NCI-H345 treated with DMSO at 0.1 percent for 48 hours (cell line): ENCODE measurements around the gene MBNL1.
"Not testable (repeated sequence)": the region's sequence is repeated elsewhere in the genome, so short reads cannot be mapped to it uniquely, and the experiment has no call there.

Source experiments
- DNase-seq: peaks from one replicate; lab custom pipeline; 2025; ENCODE audit not compliant: unreplicated experiment; lab: John Stamatoyannopoulos, UW

The MBNL1 gene

GRCh38 chr3:152436707-152437590 is 168.2 kb downstream of the MBNL1 start:
- DNase-seq, result no peak

DNA sequence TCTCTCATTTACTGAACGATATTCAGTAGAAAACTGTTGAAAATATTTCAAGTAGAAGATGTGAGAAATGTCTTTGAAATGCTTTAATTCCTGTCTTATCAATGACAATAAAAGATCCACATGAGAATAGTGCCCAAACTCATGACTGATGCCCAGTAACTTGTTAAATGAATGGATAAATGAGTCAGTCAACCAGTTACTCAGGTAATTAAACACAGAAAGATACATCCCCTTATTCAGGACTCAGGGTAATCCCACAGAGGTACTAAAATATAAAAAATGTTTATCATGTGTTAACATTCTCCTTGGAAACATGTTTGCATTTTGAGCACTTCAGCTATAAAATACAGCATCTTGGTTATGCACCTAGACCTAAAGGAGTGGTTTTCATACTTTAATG is 169.5 kb downstream of the MBNL1 start:
- DNase-seq, result no peak

DNA sequence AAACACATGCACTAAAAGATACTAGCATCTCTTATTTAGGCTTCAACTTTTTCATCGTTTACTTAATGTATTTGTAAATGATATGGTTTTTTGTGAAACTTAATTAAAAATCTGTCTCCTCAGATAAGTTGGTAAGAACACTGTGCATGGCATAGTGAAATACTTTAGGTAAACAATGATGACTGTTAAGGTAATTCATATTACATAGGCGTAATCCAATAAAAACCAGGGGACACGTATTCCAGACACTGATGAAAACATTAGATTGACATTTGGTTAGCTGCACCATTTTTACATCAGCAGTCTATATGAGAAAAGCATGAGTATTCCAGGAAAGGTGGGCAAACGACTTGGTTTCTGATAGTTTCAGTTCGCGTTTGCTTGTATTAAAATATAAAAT is 170.0 kb downstream of the MBNL1 start:
- DNase-seq, result no peak

GRCh38 chr3:152440243-152440642 is 171.5 kb downstream of the MBNL1 start:
- DNase-seq, result not testable (repeated sequence)

GRCh38 chr3:152443212-152444023 is 174.7 kb downstream of the MBNL1 start:
- no peak for DNase-seq

DNA sequence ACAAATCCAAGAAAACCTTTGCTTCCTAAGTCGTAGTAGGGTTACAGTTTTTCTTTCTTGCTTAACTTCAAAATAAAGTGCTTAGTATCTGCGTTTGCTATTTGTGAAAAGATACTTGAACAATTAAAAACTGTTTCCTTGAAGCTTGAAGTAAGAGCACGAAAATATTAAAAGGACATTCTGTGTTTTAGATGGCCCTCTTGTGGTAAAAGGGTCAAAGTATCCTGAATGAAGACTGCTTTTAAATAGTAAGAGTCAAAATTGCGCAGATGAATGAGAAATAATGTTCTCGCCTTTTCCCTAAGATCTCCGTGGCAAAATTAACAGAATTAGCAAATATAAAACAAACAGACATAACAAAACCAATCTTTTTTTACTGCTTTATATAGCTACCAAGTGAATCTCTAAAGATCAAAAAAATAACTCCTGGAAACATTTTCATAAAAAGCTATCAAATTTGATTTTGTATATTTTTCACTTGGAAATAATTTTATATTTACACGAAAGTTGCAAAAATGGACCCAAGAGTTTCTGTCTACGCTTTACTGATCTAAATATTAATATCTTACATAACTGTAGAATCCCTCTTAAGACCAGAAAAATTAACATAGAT is 175.4 kb downstream of the MBNL1 start:
- peak; percentile 3 for DNase-seq

DNA sequence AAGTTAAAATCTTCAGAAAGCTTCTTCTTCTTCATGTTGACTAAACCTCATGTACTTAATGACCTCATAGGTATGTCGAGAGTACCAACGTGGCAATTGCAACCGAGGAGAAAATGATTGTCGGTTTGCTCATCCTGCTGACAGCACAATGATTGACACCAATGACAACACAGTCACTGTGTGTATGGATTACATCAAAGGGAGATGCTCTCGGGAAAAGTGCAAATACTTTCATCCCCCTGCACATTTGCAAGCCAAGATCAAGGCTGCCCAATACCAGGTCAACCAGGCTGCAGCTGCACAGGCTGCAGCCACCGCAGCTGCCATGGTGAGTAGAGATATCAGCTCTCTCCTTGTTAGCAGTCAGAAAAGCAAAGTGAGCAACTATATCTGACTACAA is 176.5 kb downstream of the MBNL1 start:
- no peak for DNase-seq

DNA sequence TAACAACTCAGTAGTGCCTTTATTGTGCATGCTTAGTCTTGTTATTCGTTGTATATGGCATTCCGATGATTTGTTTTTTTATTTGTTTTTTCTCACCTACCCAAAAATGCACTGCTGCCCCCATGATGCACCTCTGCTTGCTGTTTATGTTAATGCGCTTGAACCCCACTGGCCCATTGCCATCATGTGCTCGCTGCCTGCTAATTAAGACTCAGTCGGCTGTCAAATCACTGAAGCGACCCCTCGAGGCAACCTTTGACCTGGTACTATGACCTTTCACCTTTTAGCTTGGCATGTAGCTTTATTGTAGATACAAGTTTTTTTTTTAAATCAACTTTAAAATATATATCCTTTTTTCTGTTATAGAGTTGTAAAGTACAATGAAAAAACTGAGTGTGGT is 177.8 kb downstream of the MBNL1 start:
- DNase-seq, result no peak

DNA sequence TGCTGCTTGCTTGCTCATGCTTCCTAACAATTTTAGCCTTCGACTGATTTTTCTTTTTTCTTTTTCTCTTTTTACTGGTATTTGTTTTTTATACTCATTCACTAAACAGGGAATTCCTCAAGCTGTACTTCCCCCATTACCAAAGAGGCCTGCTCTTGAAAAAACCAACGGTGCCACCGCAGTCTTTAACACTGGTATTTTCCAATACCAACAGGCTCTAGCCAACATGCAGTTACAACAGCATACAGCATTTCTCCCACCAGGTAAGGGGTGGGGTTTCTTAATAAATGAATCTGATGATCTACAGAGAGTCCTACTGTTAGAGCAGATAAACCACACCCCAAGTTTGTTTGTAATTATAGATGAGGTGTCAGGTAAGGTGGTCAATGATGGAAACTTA is 178.8 kb downstream of the MBNL1 start:
- no peak for DNase-seq

DNA sequence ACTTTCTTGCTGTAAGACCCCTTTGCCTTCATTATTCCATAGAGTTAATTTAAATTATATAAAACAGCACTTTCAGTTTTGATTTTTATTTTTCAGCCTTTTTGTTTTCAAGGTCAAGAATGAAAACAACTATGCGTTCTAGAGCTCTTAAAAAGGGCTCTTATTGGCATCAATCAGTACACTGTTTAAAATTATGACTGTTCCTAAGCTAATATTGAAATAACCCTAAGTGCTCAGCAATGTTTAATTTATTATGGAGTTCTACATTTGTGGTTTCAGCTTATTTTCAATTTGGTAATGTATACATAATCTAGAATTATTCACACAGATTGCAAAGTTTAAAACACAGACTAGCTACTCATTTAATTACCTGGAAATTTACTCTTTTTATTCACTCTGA is 179.4 kb downstream of the MBNL1 start:
- no peak for DNase-seq

DNA sequence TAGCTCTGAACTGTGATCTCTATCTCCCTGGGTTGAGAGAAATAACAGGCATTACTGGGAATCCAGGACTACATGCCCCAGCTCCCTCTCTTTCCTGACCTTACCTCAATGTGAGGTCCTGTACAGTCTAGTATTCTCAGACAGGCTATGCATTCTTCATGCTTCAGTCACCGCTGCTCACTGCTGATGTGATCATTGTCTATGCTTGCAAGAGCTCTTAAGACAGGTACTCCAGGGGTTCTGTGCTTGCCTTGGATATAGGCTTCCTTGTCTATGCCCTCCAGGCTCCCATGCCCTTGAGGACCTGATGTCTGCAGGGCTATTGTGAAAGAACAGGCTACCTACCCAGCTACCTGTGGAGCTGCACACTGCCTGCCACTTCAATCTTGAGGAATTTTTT is 183.6 kb downstream of the MBNL1 start:
- DNase-seq, result no peak

GRCh38 chr3:152454076-152454875 is 185.5 kb downstream of the MBNL1 start:
- DNase-seq, result no peak

DNA sequence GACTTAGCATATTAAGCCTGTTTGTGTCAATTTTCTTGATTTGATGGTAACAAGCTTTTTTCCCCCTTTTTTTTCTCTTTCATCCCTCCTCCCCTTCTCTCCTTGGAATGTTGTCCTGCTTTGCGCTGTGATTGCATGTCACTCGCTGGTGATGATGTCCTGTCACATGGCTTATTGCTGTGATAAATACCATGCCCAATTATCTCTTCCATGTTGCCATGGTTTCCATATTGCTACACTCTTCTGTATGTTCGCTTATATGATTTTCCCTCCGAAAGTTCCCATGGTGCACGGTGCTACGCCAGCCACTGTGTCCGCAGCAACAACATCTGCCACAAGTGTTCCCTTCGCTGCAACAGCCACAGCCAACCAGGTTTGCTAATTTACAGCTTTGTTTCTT is 187.3 kb downstream of the MBNL1 start:
- no peak for DNase-seq

- DNase-seq, result no peak
Measured at GRCh38 chr3:152457500-152458375, 189.0 kb downstream of the MBNL1 start.

- no peak for DNase-seq
Measured at GRCh38 chr3:152458376-152459117, 189.8 kb downstream of the MBNL1 start.

- no peak for DNase-seq
Measured at GRCh38 chr3:152459118-152459515, 190.4 kb downstream of the MBNL1 start.

DNA sequence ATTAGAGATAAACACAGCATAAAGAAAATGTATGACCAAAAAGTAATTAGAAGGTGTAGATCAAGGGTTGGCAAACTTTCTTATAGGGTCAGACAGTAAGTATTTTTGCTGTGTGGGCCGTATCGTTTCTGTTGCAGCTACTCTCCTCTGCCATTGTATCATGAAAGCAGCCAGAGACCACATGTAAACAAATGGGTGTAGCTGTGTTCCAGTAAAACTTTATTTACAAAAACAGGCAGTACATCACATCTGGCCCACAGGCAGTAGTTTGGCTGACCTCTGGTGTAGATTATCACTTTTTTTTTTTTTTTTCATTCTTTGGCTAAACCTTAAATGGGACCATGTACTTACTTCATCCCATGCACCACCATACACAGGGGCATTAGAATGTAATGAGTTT is 190.8 kb downstream of the MBNL1 start:
- DNase-seq, result no peak

GRCh38 chr3:152460936-152461335 is 192.2 kb downstream of the MBNL1 start:
- DNase-seq, result no peak

DNA sequence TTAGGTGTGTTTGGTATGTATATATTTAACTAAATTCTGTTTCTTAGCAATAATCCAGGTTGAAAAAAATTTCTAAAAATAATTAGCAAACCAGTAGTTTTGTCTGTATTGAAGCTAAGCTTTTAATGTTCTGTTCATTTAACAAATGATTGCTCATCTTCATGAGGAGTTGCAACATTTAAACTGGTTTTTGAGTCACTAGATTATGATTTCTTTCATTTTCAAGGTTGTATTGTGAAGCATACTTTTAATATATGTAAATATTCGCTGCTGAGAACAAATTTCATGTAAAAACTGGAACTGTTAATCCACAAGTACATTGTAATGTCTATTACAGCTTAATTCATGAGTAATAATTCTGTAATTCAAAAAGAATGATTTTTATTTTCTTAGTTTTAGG is 192.7 kb downstream of the MBNL1 start:
- no peak for DNase-seq
